PC-3 (cell line): Measurements from ENCODE around the gene AGAP1.

Experiments used
- EZH2 ChIP-seq: fragments of 300-600 bp; sonication (generic); IDR thresholded peaks from one replicate; pipeline ENCODE4 v1.6.1; 2017; ENCODE audit warnings: antibody characterized with exemption, mild to moderate bottlenecking, low read length; ENCODE audit not compliant: unreplicated experiment
- EZH2phosphoT487 ChIP-seq: fragments of 300-600 bp; sonication (generic); IDR thresholded peaks from 2 replicates; pipeline ENCODE4 v1.6.1; 2018; ENCODE audit warnings: mild to moderate bottlenecking, antibody characterized with exemption, low read length, borderline replicate concordance
- TF ChIP-seq, protein P1 (sequence below): fragments of 300-600 bp; sonication (generic); conservative IDR thresholded peaks from 2 replicates; pipeline ENCODE4 v1.5.1; 2017; ENCODE audit warnings: antibody characterized with exemption, low read depth, mild to moderate bottlenecking, low read length

DNA sequence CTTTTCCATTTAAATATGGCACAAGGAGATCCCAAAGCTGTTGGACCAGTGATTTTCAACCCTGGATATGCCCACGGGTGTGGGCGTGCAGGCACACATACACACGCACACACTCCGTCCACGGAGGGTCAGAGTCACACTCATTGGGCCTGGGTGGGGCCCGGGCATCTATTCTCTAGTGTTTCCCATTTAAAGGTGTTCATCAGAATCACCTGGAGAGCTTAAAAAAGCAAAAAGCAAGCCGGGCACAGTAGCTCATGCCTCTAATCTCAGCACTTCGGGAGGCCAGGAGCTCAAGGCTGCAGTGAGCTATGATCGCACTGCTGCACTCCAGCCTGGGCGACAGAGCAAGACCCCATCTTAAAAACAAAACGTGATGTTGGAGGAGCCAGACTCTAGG is 345.4 kb downstream of the AGAP1 start:
- TF ChIP-seq, protein P1, sequence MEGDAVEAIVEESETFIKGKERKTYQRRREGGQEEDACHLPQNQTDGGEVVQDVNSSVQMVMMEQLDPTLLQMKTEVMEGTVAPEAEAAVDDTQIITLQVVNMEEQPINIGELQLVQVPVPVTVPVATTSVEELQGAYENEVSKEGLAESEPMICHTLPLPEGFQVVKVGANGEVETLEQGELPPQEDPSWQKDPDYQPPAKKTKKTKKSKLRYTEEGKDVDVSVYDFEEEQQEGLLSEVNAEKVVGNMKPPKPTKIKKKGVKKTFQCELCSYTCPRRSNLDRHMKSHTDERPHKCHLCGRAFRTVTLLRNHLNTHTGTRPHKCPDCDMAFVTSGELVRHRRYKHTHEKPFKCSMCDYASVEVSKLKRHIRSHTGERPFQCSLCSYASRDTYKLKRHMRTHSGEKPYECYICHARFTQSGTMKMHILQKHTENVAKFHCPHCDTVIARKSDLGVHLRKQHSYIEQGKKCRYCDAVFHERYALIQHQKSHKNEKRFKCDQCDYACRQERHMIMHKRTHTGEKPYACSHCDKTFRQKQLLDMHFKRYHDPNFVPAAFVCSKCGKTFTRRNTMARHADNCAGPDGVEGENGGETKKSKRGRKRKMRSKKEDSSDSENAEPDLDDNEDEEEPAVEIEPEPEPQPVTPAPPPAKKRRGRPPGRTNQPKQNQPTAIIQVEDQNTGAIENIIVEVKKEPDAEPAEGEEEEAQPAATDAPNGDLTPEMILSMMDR: no peak
- TF ChIP-seq EZH2phosphoT487 (no peak), EZH2 (no peak)
